ENCODE measurements around the gene UBASH3A.

The UBASH3A gene

DNA sequence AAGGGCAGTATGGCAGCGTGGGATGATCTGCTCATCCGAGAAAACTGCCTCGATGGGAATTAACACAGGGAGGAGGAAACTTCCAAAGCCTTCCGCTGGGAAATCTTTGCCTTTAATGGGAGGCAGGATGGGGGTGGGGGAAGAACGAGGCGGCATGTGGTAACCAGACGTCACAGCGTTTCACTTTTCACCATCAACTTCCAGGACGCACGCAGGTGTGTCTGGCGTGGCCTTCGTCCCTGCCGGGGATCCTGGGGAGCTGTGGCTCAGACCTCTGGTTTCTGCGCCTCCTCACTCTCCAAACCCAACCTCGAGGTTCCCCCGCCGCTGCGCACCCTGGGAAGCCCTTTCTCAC lies 92.0 kb downstream of the UBASH3A start:
- no peak for DNase-seq

DNA sequence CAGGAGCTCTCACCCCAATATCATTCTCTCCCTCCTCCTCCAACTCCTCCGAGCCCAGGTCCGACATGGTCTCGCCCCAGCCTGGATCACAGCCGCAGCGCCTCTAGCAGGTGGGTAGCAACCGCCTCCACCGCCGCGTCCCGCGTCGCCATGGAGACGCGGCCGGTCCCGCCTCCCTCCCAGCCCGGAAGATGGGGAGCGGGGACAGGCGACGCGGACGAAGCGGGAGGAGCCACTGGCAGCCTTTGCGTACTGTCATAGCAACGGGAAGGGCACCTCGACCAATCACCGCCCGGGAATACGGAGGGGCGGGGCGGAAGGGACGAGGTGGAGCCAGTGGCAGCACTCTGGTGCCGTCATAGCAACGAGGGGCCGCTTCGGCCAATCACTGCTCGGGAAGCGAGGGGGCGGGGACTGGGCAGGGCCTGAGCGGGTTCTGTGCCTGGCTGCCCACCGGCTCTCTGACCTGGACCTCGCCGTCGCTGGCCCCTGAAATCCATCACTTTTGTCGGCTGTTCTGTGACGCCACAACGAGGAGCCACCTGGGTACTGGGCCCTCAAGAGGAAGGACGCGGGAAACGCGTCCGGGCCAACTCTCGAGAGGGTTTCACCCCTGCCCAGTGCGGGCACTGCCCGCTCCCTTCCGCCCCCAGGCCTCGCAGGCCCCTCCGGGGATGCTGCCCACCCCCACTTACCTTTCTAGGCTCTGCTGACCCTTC lies 92.6 kb downstream of the UBASH3A start, which contains the start of gene RSPH1:
Gene RSPH1 (minus strand): TSS at position 105 of the 719 bp plus-strand sequence. CDS start 38 bp downstream, at position 67.
- peak; percentile 98 for DNase-seq

GRCh38 chr21:42496839-42497202 lies 93.1 kb downstream of the UBASH3A start:
- no peak for DNase-seq

Data from EL (cell line).